OCI-LY7 (cell line): Measurements from ENCODE around the gene MTUS2. TPM values are rescaled to one million over a fixed set of nuclear protein-coding genes. Genes with fewer than 3 reads are reported as not detected.

Experiments used
- BruUV-seq: library from RNA; stranded (reverse); fragments of 400-500 nt; replicated peaks from 2 replicates; lab custom pipeline; 2021; lab: Mats Ljungman, UMichigan
- CTCF ChIA-PET: fragments of 300-600 bp; sonication (Branson Sonifier 250); formaldehyde crosslinking; loops from one replicate; lab custom pipeline; 2022; ENCODE audit warnings: antibody characterized with exemption; ENCODE audit not compliant: unreplicated experiment; lab: Charles Lee
- POLR2A ChIA-PET: fragments of 300-600 bp; sonication (Branson Sonifier 250); formaldehyde crosslinking; loops from one replicate; lab custom pipeline; 2022; ENCODE audit warnings: antibody characterized with exemption; lab: Charles Lee
- DNase-seq: peaks from one replicate; pipeline ENCODE4 v3.0.0-alpha.2; 2015; ENCODE audit warnings: low spot score
- H2AFZ ChIP-seq: fragments of 200-600 bp; sonication (generic), shearing (Covaris generic); 2 replicates; pipeline ENCODE4 v1.6.1; 2014; ENCODE audit warnings: mild to moderate bottlenecking, antibody characterized with exemption, low read length, moderate library complexity
- H3K27ac ChIP-seq: fragments of 200-600 bp; sonication (generic); 2 replicates; pipeline ENCODE4 v1.5.1; 2014; ENCODE audit warnings: mixed run types, low read depth, mild to moderate bottlenecking, moderate library complexity, low read length, inconsistent platforms; ENCODE audit not compliant: poor library complexity, severe bottlenecking
- H3K36me3 ChIP-seq: fragments of 200-600 bp; sonication (generic); 2 replicates; pipeline ENCODE4 v1.6.1; 2014; ENCODE audit warnings: mild to moderate bottlenecking, antibody characterized with exemption, low read length, moderate library complexity, mixed read lengths; ENCODE audit not compliant: insufficient read depth
- H3K4me1 ChIP-seq: fragments of 200-600 bp; sonication (generic); 2 replicates; pipeline ENCODE4 v1.5.1; 2014; ENCODE audit warnings: mild to moderate bottlenecking, low read length; ENCODE audit not compliant: insufficient read depth, poor library complexity, severe bottlenecking
- H3K4me2 ChIP-seq: fragments of 200-600 bp; sonication (generic); 2 replicates; pipeline ENCODE4 v1.6.1; 2014; ENCODE audit warnings: mild to moderate bottlenecking, low read length
- H3K4me3 ChIP-seq: fragments of 200-600 bp; sonication (generic); 2 replicates; pipeline ENCODE4 v1.5.1; 2014; ENCODE audit warnings: mild to moderate bottlenecking, low read depth, low read length; ENCODE audit not compliant: poor library complexity, severe bottlenecking
- H3K79me2 ChIP-seq: fragments of 200-600 bp; sonication (generic); 2 replicates; pipeline ENCODE4 v1.6.1; 2016; ENCODE audit warnings: low read depth, mild to moderate bottlenecking, low read length, moderate library complexity, mixed read lengths; ENCODE audit not compliant: insufficient read depth
- H3K9me2 ChIP-seq: fragments of 200-600 bp; sonication (generic); 2 replicates; pipeline ENCODE4 v1.6.1; 2016; ENCODE audit warnings: mild to moderate bottlenecking, low read length, mixed read lengths; ENCODE audit not compliant: insufficient read depth
- H3K9me3 ChIP-seq: fragments of 200-600 bp; sonication (generic); 2 replicates; pipeline ENCODE4 v1.6.1; 2014; ENCODE audit warnings: mild to moderate bottlenecking, mixed run types, low read length, mixed read lengths
- H4K20me1 ChIP-seq: fragments of 200-600 bp; sonication (generic); 2 replicates; pipeline ENCODE4 v1.6.1; 2014; ENCODE audit warnings: mild to moderate bottlenecking, antibody characterized with exemption, low read length, moderate library complexity, mixed read lengths; ENCODE audit not compliant: insufficient read depth
- CTCF ChIP-seq: fragments of 200-600 bp; sonication (generic); conservative IDR thresholded peaks from 2 replicates; pipeline ENCODE4 v1.5.1; 2014; ENCODE audit warnings: mild to moderate bottlenecking, antibody characterized with exemption, low read length, moderate library complexity, mixed read lengths
- EZH2phosphoT487 ChIP-seq: fragments of 200-600 bp; sonication (generic); IDR thresholded peaks from 2 replicates; pipeline ENCODE4 v1.6.1; 2018; ENCODE audit warnings: low read depth, borderline replicate concordance, mild to moderate bottlenecking, mixed run types, antibody characterized with exemption, low read length, moderate library complexity, mixed read lengths
- intact Hi-C: fragments of 100-400 bp; cut with micrococcal nuclease; formaldehyde crosslinking; loops from one replicate; pipeline ENCODE4 v1.10.0; 2022; ENCODE audit not compliant: unreplicated experiment
- total RNA-seq, 2 experiments: library from RNA; depleted of rRNA in 1 of 2; stranded (reverse); fragments of >200 nt in 1 of 2; shearing (Covaris generic) in 1 of 2; gene quantifications; 2 replicates each; pipeline ENCODE4 v1.2.3, GENCODE V29; 2014 to 2022

Gene MTUS2
- total RNA-seq, 2 experiments from 2014 or later = 0.16 to 9.8 TPM

- H3K79me2 ChIP-seq = no peaks in the 10 kb centered on the region
- BruUV-seq = no TSS peak
- no peaks in the 10 kb centered on the region for H4K20me1 ChIP-seq
- POLR2A ChIA-PET = no interaction called here
- CTCF ChIA-PET = no interaction called here
- intact Hi-C loops = no loop called here
- no peaks in the 10 kb centered on the region for H3K4me1 ChIP-seq
- no peaks in the 10 kb centered on the region for H3K9me2 ChIP-seq
- no peak overlapping the region for H3K4me2 ChIP-seq
- TF ChIP-seq EZH2phosphoT487 (no peak), CTCF (no peak)
- H3K36me3 ChIP-seq = peaks cover 100% of the 10 kb centered on the region
- H2AFZ ChIP-seq = no peak overlapping the region
- no peaks in the 10 kb centered on the region for H3K9me3 ChIP-seq
- H3K4me3 ChIP-seq = no peak overlapping the region
- no peak overlapping the region for H3K27ac ChIP-seq
- no peak for DNase-seq
These were observed 695.9 kb downstream of the MTUS2 start for GRCh38 chr13:29516012-29516411.

GRCh38 chr13:29516880-29517279 lies 696.7 kb downstream of the MTUS2 start:
- no TSS peak for BruUV-seq
- DNase-seq = no peak
- no peak overlapping the region for H3K4me2 ChIP-seq
- ChIA-PET POLR2A (no interaction called here), CTCF (no interaction called here)
- TF ChIP-seq EZH2phosphoT487 (no peak), CTCF (no peak)
- H2AFZ ChIP-seq = no peak overlapping the region
- no peaks in the 10 kb centered on the region for H3K4me1 ChIP-seq
- intact Hi-C loops = no loop called here
- no peak overlapping the region for H3K4me3 ChIP-seq
- no peaks in the 10 kb centered on the region for H3K9me2 ChIP-seq
- H3K79me2 ChIP-seq = no peaks in the 10 kb centered on the region
- no peaks in the 10 kb centered on the region for H3K9me3 ChIP-seq
- H3K27ac ChIP-seq = no peak overlapping the region
- peaks cover 100% of the 10 kb centered on the region for H3K36me3 ChIP-seq
- no peaks in the 10 kb centered on the region for H4K20me1 ChIP-seq

GRCh38 chr13:29519921-29520320 lies 699.8 kb downstream of the MTUS2 start:
- Histone ChIP-seq H3K27ac (no peak overlapping the region), H3K4me3 (no peak overlapping the region), H3K79me2 (no peaks in the 10 kb centered on the region), H3K9me2 (no peaks in the 10 kb centered on the region), H2AFZ (no peak overlapping the region), H3K9me3 (no peaks in the 10 kb centered on the region), H3K4me1 (no peaks in the 10 kb centered on the region), H3K4me2 (no peak overlapping the region), H4K20me1 (no peaks in the 10 kb centered on the region), H3K36me3 (peaks cover 100% of the 10 kb centered on the region)
- CTCF ChIA-PET = no interaction called here
- TF ChIP-seq CTCF = no peak
- no peak for TF ChIP-seq EZH2phosphoT487
- no TSS peak for BruUV-seq
- intact Hi-C loops = no loop called here
- DNase-seq = no peak
- POLR2A ChIA-PET = interaction anchor here (0.5 to 0.6 kb wide), 2 partner anchors 71 to 261 kb away, joined by 3 read pairs; no protein-coding TSS in a partner anchor
